ENCODE data around the gene TCERG1L. TPM values are rescaled to one million over a fixed set of nuclear protein-coding genes. Genes with fewer than 3 reads are reported as not detected.
A peak's percentile ranks its signal among the peaks of the same experiment; 100 is the strongest.
"Not testable (repeated sequence)": the region's sequence is repeated elsewhere in the genome, so short reads cannot be mapped to it uniquely, and the experiment has no call there.

TCERG1L gene
- total RNA-seq, 1 donor from 2014 or later, result not detected

GRCh38 chr10:131238669-131239280 lies 72.7 kb downstream of the TCERG1L start:
- intact Hi-C loops (cut with DNase I), result no loop called here
- no peaks in the 10 kb centered on the region for H3K9me3 ChIP-seq
- peaks cover 26% of the 10 kb centered on the region for H3K27me3 ChIP-seq (ENCODE audit: low read depth)
- no peaks in the 10 kb centered on the region for H3K36me3 ChIP-seq
- H3K4me1 ChIP-seq, result no peaks in the 10 kb centered on the region
- H3K27ac ChIP-seq, result no peak overlapping the region
- H3K4me3 ChIP-seq, result no peak overlapping the region
- ATAC-seq, result no peak
- no peak for DNase-seq
- no peak for TF ChIP-seq CTCF (IDR thresholded peaks at IDR 0.05)

- no peak overlapping the region for H3K27ac ChIP-seq
- H3K9me3 ChIP-seq, result no peaks in the 10 kb centered on the region
- peaks cover 23% of the 10 kb centered on the region for H3K27me3 ChIP-seq (ENCODE audit: low read depth)
- no peak overlapping the region for H3K4me3 ChIP-seq
- no peaks in the 10 kb centered on the region for H3K36me3 ChIP-seq
- no peak for ATAC-seq
- TF ChIP-seq CTCF (IDR thresholded peaks at IDR 0.05), result no peak
- DNase-seq, result peak; percentile 10
- no peaks in the 10 kb centered on the region for H3K4me1 ChIP-seq
- intact Hi-C loops (cut with DNase I), result no loop called here
Measured at GRCh38 chr10:131237991-131238651, 73.4 kb downstream of the TCERG1L start.

- H3K9me3 ChIP-seq; H3K4me1 ChIP-seq; H3K27ac ChIP-seq; intact Hi-C loops (cut with DNase I); H3K36me3 ChIP-seq; H3K4me3 ChIP-seq; ATAC-seq: not testable (repeated sequence)
- peaks cover 17% of the 10 kb centered on the region for H3K27me3 ChIP-seq (ENCODE audit: low read depth)
- peak; percentile 34 for DNase-seq
Measured at GRCh38 chr10:131234606-131235005, 76.9 kb downstream of the TCERG1L start.

GRCh38 chr10:131233611-131234258 lies 77.8 kb downstream of the TCERG1L start:
- intact Hi-C loops (cut with DNase I), result no loop called here
- Histone ChIP-seq H3K4me1 (no peaks in the 10 kb centered on the region), H3K4me3 (no peak overlapping the region), H3K27ac (no peak overlapping the region), H3K27me3 (ENCODE audit: low read depth) (peaks cover 15% of the 10 kb centered on the region), H3K36me3 (no peaks in the 10 kb centered on the region), H3K9me3 (no peaks in the 10 kb centered on the region)
- DNase-seq (no peak), ATAC-seq (no peak)
- no peak for TF ChIP-seq CTCF (IDR thresholded peaks at IDR 0.05)

- Histone ChIP-seq H3K27me3 (ENCODE audit: low read depth) (peaks cover 7% of the 10 kb centered on the region), H3K27ac (no peak overlapping the region), H3K9me3 (no peaks in the 10 kb centered on the region), H3K4me3 (no peak overlapping the region), H3K36me3 (no peaks in the 10 kb centered on the region), H3K4me1 (no peaks in the 10 kb centered on the region)
- ATAC-seq, result no peak
- intact Hi-C loops (cut with DNase I), result no loop called here
- no peak for TF ChIP-seq CTCF (IDR thresholded peaks at IDR 0.05)
- peak; percentile 33 for DNase-seq
Measured at GRCh38 chr10:131231965-131232541, 79.5 kb downstream of the TCERG1L start.
